Dedifferentiated amniotic fluid mesenchymal stem cell (primary cell): Measurements from ENCODE around the gene TRAF2.
A peak's percentile ranks its signal among the peaks of the same experiment; 100 is the strongest.

Source experiments
- DNase-seq: peaks from one replicate; pipeline ENCODE4 v3.0.0-alpha.2; 2016; ENCODE audit errors: extremely low spot score

The TRAF2 gene

DNA sequence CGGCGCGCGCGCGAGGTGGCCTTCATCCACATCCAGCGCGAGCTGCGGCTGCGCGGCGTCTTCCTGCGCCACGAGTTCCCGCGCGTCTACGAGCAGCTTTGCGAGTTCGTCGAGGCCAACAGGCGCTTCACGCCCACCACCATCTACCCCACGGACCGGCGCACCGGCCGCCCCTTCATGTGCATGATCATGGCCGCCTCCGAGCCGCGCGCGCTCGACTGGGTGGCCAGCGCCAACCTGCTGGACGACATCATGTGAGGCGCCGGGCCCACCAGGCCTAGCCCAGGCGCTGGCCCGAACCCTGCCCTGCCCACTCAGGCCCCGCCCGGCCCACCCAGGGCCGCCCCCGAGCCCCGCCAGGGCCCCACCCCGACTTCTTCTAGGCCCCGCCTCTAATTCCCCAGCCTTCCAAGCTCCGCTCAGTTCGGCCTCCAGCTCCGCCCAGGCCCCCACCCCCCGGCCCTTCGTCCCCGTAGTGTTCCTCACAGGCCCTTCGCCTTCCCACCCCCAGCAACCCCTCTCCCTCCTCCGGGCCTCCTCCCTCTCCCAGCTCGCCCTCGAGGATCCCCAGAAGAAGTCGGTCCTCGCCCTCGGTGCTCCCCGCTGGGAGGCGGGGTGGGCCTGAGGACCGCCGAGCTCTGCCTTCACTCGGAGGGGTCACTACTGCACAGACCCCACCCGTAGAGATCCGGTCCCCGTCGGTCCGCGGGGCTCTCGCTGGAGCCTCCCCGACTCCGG is 39.1 kb upstream of the TRAF2 start:
- peak; percentile 38 for DNase-seq

DNA sequence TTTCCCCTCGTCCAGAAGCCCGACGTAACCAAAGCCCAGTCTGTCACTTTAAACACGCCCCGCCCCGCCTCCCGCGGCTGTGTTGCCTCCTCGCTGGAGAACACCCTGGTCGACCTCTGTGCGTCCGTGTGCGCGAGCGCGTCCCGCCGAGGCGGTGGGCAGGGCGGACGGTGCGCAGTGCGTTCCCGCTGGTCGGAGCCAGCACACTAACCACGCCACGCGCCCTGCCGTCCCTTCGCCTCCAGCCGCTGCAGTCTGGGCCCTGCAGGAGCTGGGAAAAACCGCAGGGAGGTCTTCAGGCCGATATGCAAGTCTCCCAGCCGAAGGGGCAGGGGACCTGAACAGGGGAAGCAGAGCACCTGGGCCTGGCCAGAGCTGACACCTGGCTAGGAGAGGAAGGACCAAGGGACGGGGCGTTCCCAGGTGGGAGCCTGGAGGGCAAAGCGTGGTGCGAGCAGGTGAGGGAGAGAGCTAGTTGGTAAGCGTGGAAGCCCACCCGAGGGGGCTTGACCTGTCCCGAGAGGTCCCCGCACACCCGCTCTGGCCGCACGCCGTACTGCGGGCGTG is 38.4 kb upstream of the TRAF2 start:
- DNase-seq = peak; percentile 72

DNA sequence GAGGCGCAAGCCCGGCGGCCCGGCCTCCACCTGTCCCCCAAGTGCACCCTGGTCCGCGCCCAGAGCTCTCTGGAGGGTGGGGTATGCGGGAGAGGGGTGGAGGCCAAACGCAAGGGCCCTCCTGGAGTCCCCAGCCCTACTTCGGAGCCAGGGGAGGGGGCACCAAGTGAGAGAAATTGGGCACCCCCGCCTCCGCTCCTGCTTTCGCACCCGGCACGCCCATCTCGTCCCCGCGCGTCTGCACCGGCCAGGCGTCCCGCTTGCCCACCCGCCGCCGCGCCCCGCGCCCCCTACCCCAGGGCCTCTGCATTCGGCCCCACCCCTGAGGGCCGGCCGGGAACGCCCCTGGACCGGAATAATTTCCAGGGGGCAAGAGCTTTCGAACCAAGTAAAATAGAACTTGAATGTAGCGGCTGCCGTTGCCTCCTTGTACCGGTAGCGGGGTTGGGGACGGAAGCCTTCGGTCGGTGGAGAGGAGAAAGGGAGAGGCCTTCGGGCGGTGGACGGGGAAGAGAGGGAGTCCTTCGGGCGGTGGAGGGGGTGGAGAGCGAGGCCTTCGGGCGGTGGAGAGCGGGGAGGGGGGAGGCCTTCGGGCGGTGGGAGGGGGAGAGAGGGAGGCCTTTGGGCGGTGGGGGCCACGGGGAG is 37.8 kb upstream of the TRAF2 start:
- peak; percentile 29 for DNase-seq

DNA sequence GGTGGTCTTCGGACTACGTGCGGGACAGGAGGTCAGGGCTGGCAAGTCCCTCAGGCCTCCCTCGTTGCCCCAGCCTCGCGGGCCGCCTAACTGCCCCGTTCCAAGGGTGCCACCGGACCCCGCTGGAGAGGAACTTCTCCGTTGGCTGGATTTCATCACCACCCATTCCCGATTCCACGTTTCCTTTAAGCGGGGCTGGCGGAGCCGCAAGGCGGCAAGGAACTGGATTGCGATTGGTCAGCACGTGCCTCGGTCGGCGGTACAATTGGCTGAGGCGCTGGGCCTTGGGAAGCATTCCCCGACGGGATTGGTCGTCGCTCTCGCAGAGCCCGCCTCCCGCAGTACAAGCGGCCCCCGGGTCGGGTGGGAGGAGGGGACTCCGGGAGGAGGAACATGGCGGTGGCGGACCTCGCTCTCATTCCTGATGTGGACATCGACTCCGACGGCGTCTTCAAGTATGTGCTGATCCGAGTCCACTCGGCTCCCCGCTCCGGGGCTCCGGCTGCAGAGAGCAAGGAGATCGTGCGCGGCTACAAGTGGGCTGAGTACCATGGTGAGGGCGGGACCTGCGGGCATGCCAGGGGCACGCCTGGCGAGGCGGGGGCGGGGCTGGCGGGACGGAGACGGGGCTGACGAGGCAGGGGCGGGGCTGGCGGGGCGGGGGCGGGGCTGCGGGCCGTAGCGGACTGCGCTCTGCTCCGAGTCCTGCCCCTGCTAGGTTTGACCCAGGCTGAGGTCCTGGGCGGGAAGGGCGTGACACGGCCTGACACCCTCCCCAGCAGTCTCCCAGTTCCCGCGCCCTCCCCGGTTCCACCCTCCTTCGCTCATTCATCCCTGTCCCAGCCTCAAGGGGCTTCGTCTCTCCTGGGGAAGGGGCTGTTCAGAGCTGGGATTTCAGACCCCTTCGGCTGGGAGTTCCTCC is 37.0 kb upstream of the TRAF2 start, which contains the start of gene PHPT1:
TSS of gene PHPT1 (plus strand) at position 372 of the 922 bp plus-strand sequence. CDS start at position 394, 22 bp downstream.
- peak; percentile 99 for DNase-seq

GRCh38 chr9:136849960-136850865 is 36.1 kb upstream of the TRAF2 start:
- no peak for DNase-seq

DNA sequence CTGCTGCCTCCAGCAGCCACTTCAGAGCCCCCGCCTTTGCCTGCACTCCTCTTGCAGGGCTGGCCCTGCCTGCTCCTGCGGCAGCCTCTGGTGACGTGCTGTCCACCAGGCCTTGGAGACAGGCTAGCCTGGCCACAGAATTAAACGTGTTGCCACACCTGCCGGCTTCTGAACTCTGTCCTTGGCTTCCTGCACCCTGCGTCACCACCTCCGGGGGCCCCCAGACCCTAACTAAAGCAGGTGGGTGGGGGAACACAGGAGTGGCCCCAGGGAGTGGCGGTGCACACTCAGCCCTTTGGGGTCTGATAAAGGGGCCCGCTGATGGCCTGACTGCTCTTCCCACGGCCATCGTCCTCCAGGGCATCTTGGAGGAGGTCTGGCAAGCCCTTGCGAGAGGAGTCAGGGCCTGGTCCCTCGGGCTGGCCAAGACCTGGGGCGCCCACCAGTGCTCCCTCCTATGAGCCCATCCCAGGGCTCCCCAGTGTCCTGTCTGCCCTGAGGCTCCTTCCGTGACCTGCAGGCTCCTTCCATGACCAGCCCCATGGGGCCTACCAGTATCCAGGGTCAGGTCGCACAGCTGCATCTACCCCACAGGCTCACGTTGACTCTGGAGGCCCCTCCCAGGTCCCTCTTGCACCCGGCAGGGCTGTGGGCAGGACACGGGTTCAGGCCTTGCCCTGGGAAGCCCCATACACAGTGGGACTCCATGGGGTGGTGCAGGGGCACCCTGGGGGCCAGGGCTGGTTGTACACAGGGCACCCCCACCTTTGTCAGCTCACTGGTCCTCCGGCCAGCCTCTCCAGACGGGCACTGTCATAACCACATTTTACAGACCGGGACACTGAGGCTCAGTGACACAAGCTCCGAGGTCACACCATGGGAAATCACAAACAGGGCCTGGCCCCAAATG is 35.2 kb upstream of the TRAF2 start:
- DNase-seq = no peak

DNA sequence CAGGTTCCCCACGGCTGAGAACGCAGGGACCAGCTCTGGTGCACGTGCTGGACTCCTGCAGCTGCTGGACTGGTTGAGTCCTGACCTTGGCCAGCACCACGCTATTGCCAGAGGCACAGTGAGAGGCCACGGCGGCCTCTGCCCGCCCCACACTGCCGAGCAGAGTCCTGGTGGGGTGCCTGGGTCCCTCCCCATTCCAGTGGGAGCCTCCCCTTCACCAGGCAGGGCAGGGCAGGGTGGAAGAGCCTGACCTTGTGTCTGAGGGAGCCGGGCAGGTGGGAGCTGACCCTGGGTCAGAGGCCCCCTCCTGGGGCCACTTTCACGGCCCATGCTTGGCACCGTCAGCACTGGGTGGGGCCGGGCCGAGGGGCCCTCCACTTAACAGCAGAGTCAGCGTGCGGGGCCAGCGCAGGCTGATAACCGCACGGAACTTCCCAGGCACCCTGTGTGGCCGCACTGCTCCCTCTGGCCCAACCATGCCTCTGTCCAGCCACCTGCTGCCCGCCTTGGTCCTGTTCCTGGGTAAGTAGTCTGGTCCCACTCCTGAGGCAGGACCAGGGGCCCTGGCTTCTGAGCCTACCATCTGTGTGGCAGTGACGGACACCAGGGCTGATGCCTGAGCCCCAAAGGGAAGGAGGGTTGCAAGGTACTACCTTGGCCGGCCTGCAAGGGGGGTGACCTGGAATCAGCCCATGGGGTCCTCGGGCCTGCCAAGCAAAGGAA is 34.2 kb upstream of the TRAF2 start, which contains the start of gene MAMDC4:
TSS of gene MAMDC4 (plus strand) at position 406 of the 723 bp plus-strand sequence. CDS start at position 477, 71 bp downstream.
- DNase-seq = no peak

GRCh38 chr9:136852664-136853595 is 33.4 kb upstream of the TRAF2 start:
- no peak for DNase-seq

DNA sequence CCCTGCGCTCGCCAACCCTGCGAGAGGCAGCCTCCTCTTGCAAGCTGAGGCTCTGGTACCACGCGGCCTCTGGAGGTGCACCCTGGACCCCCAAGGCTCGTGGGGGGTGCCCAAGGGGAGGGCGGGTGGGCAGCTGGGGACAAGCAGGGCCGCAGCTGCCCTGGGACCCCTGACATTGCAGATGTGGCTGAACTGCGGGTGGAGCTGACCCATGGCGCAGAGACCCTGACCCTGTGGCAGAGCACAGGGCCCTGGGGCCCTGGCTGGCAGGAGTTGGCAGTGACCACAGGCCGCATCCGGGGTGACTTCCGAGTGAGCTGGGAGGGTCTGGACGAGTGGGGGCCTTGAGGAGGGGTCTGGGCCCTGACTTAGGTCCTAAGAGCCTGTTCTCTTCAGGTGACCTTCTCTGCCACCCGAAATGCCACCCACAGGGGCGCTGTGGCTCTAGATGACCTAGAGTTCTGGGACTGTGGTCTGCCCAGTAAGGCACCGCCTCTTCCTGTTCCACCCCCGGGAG is 32.7 kb upstream of the TRAF2 start:
- DNase-seq = no peak

GRCh38 chr9:136854113-136854841 is 32.0 kb upstream of the TRAF2 start:
- no peak for DNase-seq

GRCh38 chr9:136854842-136855460 is 31.4 kb upstream of the TRAF2 start:
- no peak for DNase-seq

DNA sequence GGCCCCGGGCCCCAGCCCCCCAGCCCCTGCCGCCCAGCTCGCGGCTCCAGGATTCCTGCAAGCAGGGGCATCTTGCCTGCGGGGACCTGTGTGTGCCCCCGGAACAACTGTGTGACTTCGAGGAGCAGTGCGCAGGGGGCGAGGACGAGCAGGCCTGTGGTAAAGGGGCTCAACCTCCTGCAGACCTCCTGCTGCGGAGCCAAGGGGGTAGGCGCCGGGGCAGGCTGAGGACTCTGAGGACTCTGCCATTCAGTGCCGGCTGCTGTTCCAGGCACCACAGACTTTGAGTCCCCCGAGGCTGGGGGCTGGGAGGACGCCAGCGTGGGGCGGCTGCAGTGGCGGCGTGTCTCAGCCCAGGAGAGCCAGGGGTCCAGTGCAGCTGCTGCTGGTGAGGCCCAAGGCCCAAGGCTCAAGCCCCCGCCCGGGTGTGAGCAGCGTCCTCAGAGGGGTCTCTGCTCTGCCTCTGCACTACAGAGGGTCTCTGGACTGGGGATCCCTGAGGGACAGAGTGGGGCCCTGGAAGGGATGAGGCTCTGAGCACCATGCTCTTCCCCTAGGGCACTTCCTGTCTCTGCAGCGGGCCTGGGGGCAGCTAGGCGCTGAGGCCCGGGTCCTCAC is 30.7 kb upstream of the TRAF2 start:
- no peak for DNase-seq

GRCh38 chr9:136856079-136856476 is 30.2 kb upstream of the TRAF2 start:
- DNase-seq = no peak

GRCh38 chr9:136856541-136857141 is 29.7 kb upstream of the TRAF2 start:
- DNase-seq = no peak

GRCh38 chr9:136857166-136857565 is 29.1 kb upstream of the TRAF2 start:
- DNase-seq = no peak
